ENCODE measurements around the gene GMPPB. TPM values are rescaled to one million over a fixed set of nuclear protein-coding genes. Genes with fewer than 3 reads are reported as not detected.

The GMPPB gene
- polyA plus RNA-seq, 3 donors from 2014 or later, result 13.5 to 35.2 (median 32.5) TPM

DNA sequence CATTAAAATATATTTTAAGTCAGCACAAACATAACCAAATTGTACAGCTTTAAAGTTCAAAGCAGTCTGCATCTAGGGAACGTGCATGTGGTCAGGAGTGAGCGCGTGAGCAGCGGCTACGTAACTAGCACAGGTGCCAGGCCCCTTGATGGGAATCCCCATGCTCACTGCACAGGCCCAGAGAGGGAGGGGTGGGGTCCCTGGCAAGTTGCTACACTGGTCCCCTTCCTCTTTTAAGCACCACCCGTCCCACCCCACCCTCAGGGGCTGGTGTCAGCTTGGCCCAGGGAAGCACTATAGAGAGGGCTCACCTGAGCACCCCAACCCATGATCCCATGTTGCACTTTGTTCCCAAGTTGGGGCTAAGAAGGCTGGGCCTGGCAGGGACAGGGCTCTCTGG lies 835 bp upstream of the GMPPB start:
- peak in 1 of 3 donors; percentile 12 for DNase-seq
- Mint-ChIP-seq H3K27me3 (ENCODE audit: low read depth in 3 of 3) (peaks cover 5 to 8% (median 6%) of the 10 kb centered on the region in 3 donors), H3K4me1 (peaks cover 25 to 32% of the 10 kb centered on the region in 2 donors), H3K36me3 (no peaks in the 10 kb centered on the region), H3K27ac (peak overlapping the region; percentile 79 to 94 (median 86)), H3K9me3 (peaks cover 0 to 1% (median 0%) of the 10 kb centered on the region in 6 donors), H3K4me3 (peak overlapping the region; percentile 92 to 95 (median 92))

DNA sequence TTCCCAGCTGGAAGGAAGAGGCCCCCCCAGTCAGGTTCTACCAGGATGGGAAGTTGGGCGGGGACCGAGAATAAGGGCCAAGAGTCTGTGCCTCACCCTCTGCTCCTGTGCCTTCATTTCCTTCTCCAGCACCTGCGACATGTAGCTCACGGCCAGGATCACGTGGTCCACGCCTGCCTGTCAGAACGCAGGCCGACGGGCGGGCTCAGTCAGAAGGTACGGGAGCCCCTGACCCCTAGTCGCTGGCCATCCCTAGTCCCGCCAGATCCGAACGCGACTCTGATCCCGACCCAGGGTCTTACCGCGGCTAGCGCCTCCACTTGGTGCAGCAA lies 489 bp downstream of the GMPPB start:
- H3K9me3 Mint-ChIP-seq, result peaks cover 0 to 1% (median 0%) of the 10 kb centered on the region in 6 donors
- peaks cover 37 to 44% of the 10 kb centered on the region in 2 donors for H3K4me1 Mint-ChIP-seq
- peaks cover 4 to 11% (median 6%) of the 10 kb centered on the region in 3 donors for H3K27me3 Mint-ChIP-seq (ENCODE audit: low read depth in 3 of 3)
- no peaks in the 10 kb centered on the region for H3K36me3 Mint-ChIP-seq
- peak overlapping the region; percentile 85 to 97 (median 94) for H3K27ac Mint-ChIP-seq
- DNase-seq, result peak; percentile 36 to 42 (median 40)
- H3K4me3 Mint-ChIP-seq, result peak overlapping the region; percentile 92 to 95 (median 92)

- H3K27me3 Mint-ChIP-seq (ENCODE audit: low read depth in 3 of 3), result peaks cover 4 to 11% (median 6%) of the 10 kb centered on the region in 3 donors
- H3K4me1 Mint-ChIP-seq, result peaks cover 37 to 44% of the 10 kb centered on the region in 2 donors
- peaks cover 0 to 1% (median 0%) of the 10 kb centered on the region in 6 donors for H3K9me3 Mint-ChIP-seq
- no peaks in the 10 kb centered on the region for H3K36me3 Mint-ChIP-seq
- peak overlapping the region; percentile 85 to 97 (median 94) for H3K27ac Mint-ChIP-seq
- no peak for DNase-seq
- peak overlapping the region; percentile 92 to 95 (median 92) for H3K4me3 Mint-ChIP-seq
Measured at GRCh38 chr3:49722896-49723295, 855 bp downstream of the GMPPB start.

- H3K4me3 Mint-ChIP-seq, result peak overlapping the region; percentile 80 to 95 (median 92)
- peak overlapping the region; percentile 85 to 97 (median 94) for H3K27ac Mint-ChIP-seq
- peaks cover 37 to 44% of the 10 kb centered on the region in 2 donors for H3K4me1 Mint-ChIP-seq
- peaks cover 0 to 1% (median 0%) of the 10 kb centered on the region in 6 donors for H3K9me3 Mint-ChIP-seq
- peaks cover 4 to 11% (median 6%) of the 10 kb centered on the region in 3 donors for H3K27me3 Mint-ChIP-seq (ENCODE audit: low read depth in 3 of 3)
- no peaks in the 10 kb centered on the region for H3K36me3 Mint-ChIP-seq
- no peak for DNase-seq
Measured at GRCh38 chr3:49721896-49722781, 1.6 kb downstream of the GMPPB start.

DNA sequence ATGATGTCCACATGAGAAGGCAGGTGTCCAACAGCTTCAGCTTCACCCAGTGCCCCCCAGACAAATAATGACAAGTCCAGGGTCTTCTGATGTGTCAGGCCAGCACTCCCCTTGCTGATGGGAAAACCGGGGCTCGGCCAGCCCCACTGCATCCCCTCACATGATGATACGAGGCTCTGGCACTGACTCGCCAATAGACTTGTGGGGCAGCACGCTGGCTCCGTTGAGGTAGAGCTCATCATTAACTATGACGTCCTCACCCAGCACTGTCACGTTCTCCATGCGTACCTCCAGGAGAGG lies 2.2 kb downstream of the GMPPB start:
- Mint-ChIP-seq H3K4me3 (peak overlapping the region in 3 of 5 donors; percentile 5 to 92 (median 25)), H3K27me3 (ENCODE audit: low read depth in 3 of 3) (peaks cover 4 to 11% (median 6%) of the 10 kb centered on the region in 3 donors), H3K27ac (peak overlapping the region in 2 of 6 donors; percentile 66), H3K36me3 (no peaks in the 10 kb centered on the region), H3K9me3 (peaks cover 0 to 1% (median 0%) of the 10 kb centered on the region in 6 donors), H3K4me1 (peaks cover 37 to 44% of the 10 kb centered on the region in 2 donors)
- DNase-seq, result no peak

DNA sequence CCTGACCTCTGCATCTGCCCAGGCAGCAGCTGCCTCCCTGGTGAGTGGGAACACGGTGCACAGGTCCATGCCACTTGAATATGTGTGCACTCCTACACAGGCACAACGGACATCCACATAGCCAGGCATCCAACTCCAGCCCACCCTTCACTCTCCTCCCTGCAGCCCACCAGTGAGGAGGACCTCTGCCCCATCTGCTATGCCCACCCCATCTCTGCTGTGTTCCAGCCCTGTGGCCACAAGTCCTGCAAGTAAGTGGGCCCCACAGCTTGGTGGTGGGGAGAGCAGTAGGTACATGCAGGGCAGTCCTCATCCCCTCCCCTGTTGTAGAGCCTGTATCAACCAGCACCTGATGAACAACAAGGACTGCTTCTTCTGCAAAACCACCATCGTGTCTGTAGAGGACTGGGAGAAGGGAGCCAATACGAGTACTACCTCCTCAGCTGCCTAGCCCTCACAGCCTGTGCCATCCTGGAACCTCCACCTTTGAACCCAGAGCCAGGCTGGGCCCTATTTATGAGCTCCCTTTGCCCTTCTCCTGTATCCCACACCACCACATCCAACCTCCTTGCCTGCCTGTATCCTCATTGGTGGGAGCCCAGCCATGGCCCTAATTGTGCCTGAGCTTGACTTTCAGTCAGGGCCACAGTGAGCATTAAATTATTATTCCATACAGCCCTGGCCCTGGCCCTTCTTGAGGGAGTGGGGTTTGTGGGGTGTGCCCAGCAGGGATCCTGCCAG lies 2.7 kb downstream of the GMPPB start:
- Mint-ChIP-seq H3K4me1 (peaks cover 37 to 44% of the 10 kb centered on the region in 2 donors), H3K36me3 (no peaks in the 10 kb centered on the region), H3K27me3 (ENCODE audit: low read depth in 3 of 3) (peaks cover 4 to 11% (median 6%) of the 10 kb centered on the region in 3 donors), H3K4me3 (peak overlapping the region in 4 of 5 donors; percentile 0 to 38 (median 24)), H3K9me3 (peaks cover 0 to 1% (median 0%) of the 10 kb centered on the region in 6 donors), H3K27ac (peak overlapping the region in 5 of 6 donors; percentile 28 to 69 (median 66))
- DNase-seq, result no peak

DNA sequence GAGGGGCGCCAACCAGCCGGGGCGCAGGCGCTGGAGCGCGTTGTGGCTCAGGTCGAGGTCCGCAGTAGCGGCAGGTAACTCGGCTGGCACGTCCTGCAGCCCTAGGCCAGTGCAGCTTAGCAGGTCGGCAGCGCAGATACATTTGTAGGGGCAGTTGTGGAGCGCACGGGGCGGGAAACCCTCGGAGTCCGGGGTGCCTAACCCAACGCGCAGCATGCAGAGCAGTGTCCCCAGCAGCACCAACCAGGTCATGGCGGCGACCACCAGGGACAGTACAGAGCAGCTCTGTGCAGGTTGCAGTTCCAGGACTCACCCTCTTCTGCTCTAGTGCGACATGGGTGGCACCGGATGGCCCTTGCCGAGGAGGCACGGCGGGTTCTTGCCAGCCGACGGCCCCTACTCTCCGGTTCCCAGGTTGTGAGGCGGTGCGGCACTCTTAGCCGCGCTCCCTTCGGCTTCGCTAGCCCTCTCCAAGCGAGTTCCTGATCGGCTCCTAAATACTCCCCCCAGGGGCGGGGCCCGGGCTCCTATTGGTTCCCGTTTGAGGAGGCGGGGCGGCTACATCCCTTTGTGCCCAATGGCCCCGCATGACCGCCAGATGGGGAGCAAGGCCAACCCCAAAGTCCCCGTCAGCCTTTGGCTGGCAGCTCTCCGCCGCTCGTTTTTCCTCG lies 4.4 kb downstream of the GMPPB start, which contains the start of gene AMIGO3:
AMIGO3 (minus strand) TSS at position 471 of the 671 bp plus-strand sequence; CDS start at position 252, 219 bp downstream.
- peaks cover 31 to 43% of the 10 kb centered on the region in 2 donors for H3K4me1 Mint-ChIP-seq
- peak within 1 kb of the TSS; percentile 89 to 93 (median 92) for H3K4me3 Mint-ChIP-seq
- peaks cover 0 to 1% (median 0%) of the 10 kb centered on the region in 6 donors for H3K9me3 Mint-ChIP-seq
- no peaks in the 10 kb centered on the region for H3K36me3 Mint-ChIP-seq
- H3K27me3 Mint-ChIP-seq (ENCODE audit: low read depth in 3 of 3), result peaks cover 4 to 9% (median 6%) of the 10 kb centered on the region in 3 donors
- H3K27ac Mint-ChIP-seq, result peak within 1 kb of the TSS; percentile 73 to 92 (median 80)
- peak; percentile 89 for DNase-seq

- Mint-ChIP-seq H3K9me3 (peaks cover 0 to 1% (median 0%) of the 10 kb centered on the region in 6 donors), H3K27me3 (ENCODE audit: low read depth in 3 of 3) (peaks cover 3 to 8% (median 4%) of the 10 kb centered on the region in 3 donors), H3K27ac (peak overlapping the region in 5 of 6 donors; percentile 24 to 92 (median 77)), H3K4me3 (peak overlapping the region; percentile 89 to 93 (median 92)), H3K36me3 (no peaks in the 10 kb centered on the region), H3K4me1 (peaks cover 28 to 43% of the 10 kb centered on the region in 2 donors)
- DNase-seq, result no peak
Measured at GRCh38 chr3:49718858-49719213, 4.9 kb downstream of the GMPPB start.

DNA sequence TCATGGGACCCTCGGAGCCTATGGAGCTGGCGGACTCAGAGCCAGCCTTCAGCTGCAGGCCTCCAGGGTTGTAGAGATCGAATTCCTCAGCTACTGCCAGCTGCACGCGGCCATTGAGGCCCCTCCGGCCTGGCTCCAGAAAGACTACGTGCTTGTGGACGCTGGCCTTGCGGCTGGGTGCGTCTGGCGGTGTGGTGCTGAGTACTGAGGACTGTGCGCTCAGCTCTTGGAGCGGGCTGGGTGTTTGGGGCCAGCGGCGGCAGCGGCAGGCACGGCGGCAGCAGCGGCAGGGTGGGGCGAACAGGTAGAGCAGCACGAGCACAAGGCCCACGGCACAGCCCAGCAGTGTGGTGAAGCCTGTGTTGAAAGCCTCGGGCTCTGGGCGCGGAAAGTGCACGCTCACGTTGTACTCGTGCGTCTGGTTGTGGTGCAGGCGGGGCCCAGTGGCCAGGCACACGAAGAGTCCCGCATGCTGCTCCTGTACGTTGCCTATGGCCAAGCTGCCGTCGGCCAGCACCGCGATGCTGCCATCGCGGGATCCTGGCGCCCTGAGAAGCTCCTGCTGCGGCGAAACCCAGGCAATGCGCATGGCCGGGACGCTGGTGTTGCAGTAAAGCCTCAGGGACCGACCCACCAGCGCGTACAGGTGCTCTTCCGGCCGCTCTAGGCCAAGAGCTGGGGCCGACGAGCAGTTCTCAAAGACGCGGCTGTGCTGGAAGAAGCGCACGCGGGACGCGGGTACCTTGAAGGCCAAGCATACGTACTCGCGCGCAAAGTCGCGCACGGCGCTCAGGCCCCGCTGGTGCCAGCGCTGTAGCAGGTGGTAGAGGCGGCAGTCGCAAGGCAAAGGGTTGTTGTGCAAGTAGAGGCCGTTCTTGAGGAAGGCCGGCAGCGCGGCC lies 5.5 kb downstream of the GMPPB start:
- no peak for DNase-seq
- peak overlapping the region; percentile 89 to 93 (median 92) for H3K4me3 Mint-ChIP-seq
- H3K4me1 Mint-ChIP-seq, result peaks cover 26 to 41% of the 10 kb centered on the region in 2 donors
- peaks cover 0 to 6% (median 1%) of the 10 kb centered on the region in 3 donors for H3K27me3 Mint-ChIP-seq (ENCODE audit: low read depth in 3 of 3)
- peak overlapping the region in 3 of 6 donors; percentile 73 to 80 (median 77) for H3K27ac Mint-ChIP-seq
- H3K36me3 Mint-ChIP-seq, result no peaks in the 10 kb centered on the region
- peaks cover 0 to 1% (median 0%) of the 10 kb centered on the region in 6 donors for H3K9me3 Mint-ChIP-seq

DNA sequence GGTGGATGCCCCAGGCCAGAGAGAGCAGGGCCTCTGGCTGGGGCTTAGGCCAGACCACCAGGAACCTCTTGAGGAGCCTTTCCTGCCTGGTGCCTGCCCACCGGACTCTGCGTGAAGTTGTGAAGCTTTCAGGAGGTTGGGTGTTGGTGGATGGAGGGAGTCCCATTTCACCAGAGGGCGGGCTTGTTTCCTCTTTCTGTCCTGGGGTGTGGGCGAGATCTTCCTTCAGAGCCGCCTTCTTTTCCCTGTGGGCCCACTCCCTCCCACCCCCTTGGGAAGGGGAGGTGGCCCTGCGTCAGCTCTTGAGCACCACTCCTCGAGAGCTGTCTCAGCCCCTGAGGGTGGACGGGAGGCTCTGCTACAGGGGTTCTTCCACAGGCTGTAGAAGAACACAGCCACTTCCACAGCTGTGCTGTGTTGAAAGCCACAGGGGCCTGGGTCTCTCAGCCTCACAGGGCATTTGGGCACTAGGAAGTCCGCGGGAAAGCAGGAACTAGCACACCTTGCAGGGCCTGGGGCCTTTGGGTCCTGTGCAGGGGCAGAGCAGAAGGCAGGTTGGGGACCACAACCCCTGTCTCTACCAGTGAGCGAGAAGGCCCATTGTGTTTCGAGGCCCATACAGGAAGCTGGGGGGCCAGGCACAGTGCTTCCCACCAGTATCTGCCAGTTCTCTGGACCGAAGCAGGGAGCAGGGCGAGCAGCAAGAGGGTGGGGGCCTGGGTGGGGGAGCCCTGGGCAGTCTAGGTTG lies 6.4 kb downstream of the GMPPB start:
- H3K36me3 Mint-ChIP-seq, result no peaks in the 10 kb centered on the region
- no peak for DNase-seq
- H3K27ac Mint-ChIP-seq, result no peak overlapping the region
- H3K9me3 Mint-ChIP-seq, result peaks cover 0 to 1% (median 0%) of the 10 kb centered on the region in 6 donors
- peaks cover 26 to 39% of the 10 kb centered on the region in 2 donors for H3K4me1 Mint-ChIP-seq
- H3K27me3 Mint-ChIP-seq (ENCODE audit: low read depth in 3 of 3), result peaks cover 0 to 2% (median 0%) of the 10 kb centered on the region in 3 donors
- H3K4me3 Mint-ChIP-seq, result peak overlapping the region in 4 of 5 donors; percentile 12 to 57 (median 34)

- DNase-seq, result no peak
- Mint-ChIP-seq H3K36me3 (no peaks in the 10 kb centered on the region), H3K27me3 (ENCODE audit: low read depth in 3 of 3) (peaks cover 0 to 2% (median 0%) of the 10 kb centered on the region in 3 donors), H3K27ac (no peak overlapping the region), H3K4me1 (peaks cover 32 to 41% of the 10 kb centered on the region in 2 donors), H3K4me3 (no peak overlapping the region), H3K9me3 (peaks cover 0 to 1% (median 0%) of the 10 kb centered on the region in 6 donors)
Measured at GRCh38 chr3:49716691-49717210, 7.0 kb downstream of the GMPPB start.
